K562 (cell line): ENCODE results near the gene ARF1. TPM values are rescaled to one million over a fixed set of nuclear protein-coding genes. Genes with fewer than 3 reads are reported as not detected.

Experiments used
- ATAC-seq: fragments of 200-7000 bp; cut with Tn5 transposase; 3 replicates; pipeline ENCODE4 v1.9.1; 2020; ENCODE audit warnings: moderate library complexity
- BruUV-seq: library from RNA; stranded (reverse); fragments of 400-500 nt; replicated peaks from 2 replicates; lab custom pipeline; 2021; lab: Mats Ljungman, UMichigan
- CTCF ChIA-PET: fragments of 300-600 bp; formaldehyde crosslinking; extraction: SDS; loops from one replicate; lab custom pipeline; 2021; ENCODE audit warnings: low intra/inter-chr PET ratio; lab: Yijun Ruan, JAX
- POLR2A ChIA-PET: fragments of 300-600, 350-650 bp; sonication (Branson Sonifier 250); formaldehyde crosslinking; extraction: SDS; loops from one replicate; lab custom pipeline; 2021; ENCODE audit warnings: antibody characterized with exemption, inconsistent platforms; lab: Yijun Ruan, JAX
- DNase-seq, 4 experiments: peaks; one replicate each; pipeline versions ENCODE4 v3.0.0 to v3.0.0-alpha.2; 2011 to 2018; ENCODE audit warnings: low spot score in 3 of 4, mixed read lengths in 3 of 4; ENCODE audit errors: extremely low read depth in 1 of 4
- FAIRE-seq: peaks from 2 replicates; lab custom pipeline; 2011; peaks lifted over from hg19 to GRCh38; lab: Jason Lieb, UNC
- H2AFZ ChIP-seq: 2 replicates; pipeline ENCODE4 v1.6.0; 2011; ENCODE audit warnings: low read depth, low read length, control low read depth, inconsistent platforms
- H3K27ac ChIP-seq: fragments of 200-600 bp; 3 replicates; pipeline ENCODE4 v1.8.0; 2011; ENCODE audit warnings: low read depth, mild to moderate bottlenecking, control low read depth, inconsistent platforms, low read length, moderate library complexity, mixed read lengths; ENCODE audit errors: extremely low read depth
- H3K27me3 ChIP-seq, 2 experiments: fragments of 300-600 bp in 1 of 2; 2 replicates in 1 of 2; 3 replicates in 1 of 2; pipeline versions ENCODE4 v1.6.0 to v1.8.0; 2011; ENCODE audit warnings: inconsistent platforms in 2 of 2, low read length in 2 of 2, mild to moderate bottlenecking in 1 of 2, mixed read lengths in 1 of 2, moderate library complexity in 1 of 2; ENCODE audit not compliant: control insufficient read depth in 2 of 2, insufficient read depth in 2 of 2
- H3K36me3 ChIP-seq: fragments of 300-600 bp; 3 replicates; pipeline ENCODE4 v1.8.0; 2011; ENCODE audit warnings: mild to moderate bottlenecking, low read length, inconsistent platforms; ENCODE audit not compliant: control insufficient read depth, insufficient read depth
- H3K4me1 ChIP-seq, 2 experiments: fragments of 200-600 bp in 1 of 2; replicated peaks in 1 of 2; 2 replicates in 1 of 2; 3 replicates in 1 of 2; pipeline versions ENCODE4 v1.5.1 to v1.8.0; 2011; ENCODE audit warnings: inconsistent platforms in 2 of 2, low read length in 2 of 2, mild to moderate bottlenecking in 1 of 2, mixed read lengths in 1 of 2, moderate library complexity in 1 of 2; ENCODE audit not compliant: control insufficient read depth in 2 of 2, insufficient read depth in 2 of 2
- H3K4me2 ChIP-seq: 2 replicates; pipeline ENCODE4 v1.6.1; 2011; ENCODE audit warnings: low read length, control low read depth, inconsistent platforms, mixed read lengths; ENCODE audit not compliant: insufficient read depth
- H3K4me3 ChIP-seq: fragments of 200-600 bp; sonication (generic), shearing (Covaris generic); 2 replicates; pipeline ENCODE4 v1.5.1; 2016; ENCODE audit warnings: control low read depth, inconsistent platforms
- H3K79me2 ChIP-seq: fragments of 200-600 bp; 3 replicates; pipeline ENCODE4 v1.8.0; 2011; ENCODE audit warnings: low read length, inconsistent platforms; ENCODE audit not compliant: control insufficient read depth, insufficient read depth
- H3K9ac ChIP-seq, 2 experiments: 2 replicates each; pipeline versions ENCODE4 v1.6.0 to v1.6.1; 2011; ENCODE audit warnings: low read depth in 2 of 2, low read length in 2 of 2, control low read depth in 1 of 2, inconsistent platforms in 1 of 2, mild to moderate bottlenecking in 1 of 2, mixed read lengths in 1 of 2; ENCODE audit not compliant: insufficient read depth in 1 of 2
- H3K9me1 ChIP-seq: one replicate; pipeline ENCODE4 v1.6.0; 2011; ENCODE audit warnings: inconsistent platforms, mild to moderate bottlenecking, low read length, moderate library complexity; ENCODE audit not compliant: control insufficient read depth, insufficient read depth
- H3K9me3 ChIP-seq: replicated peaks from 2 replicates; pipeline ENCODE4 v1.5.1; 2011; ENCODE audit warnings: low read depth, low read length, inconsistent platforms; ENCODE audit not compliant: control insufficient read depth, insufficient read depth
- H4K20me1 ChIP-seq: replicated peaks from 2 replicates; pipeline ENCODE4 v1.6.1; 2011; ENCODE audit warnings: low read length, inconsistent platforms, mixed read lengths; ENCODE audit not compliant: control insufficient read depth, insufficient read depth
- MBD1 ChIP-seq: fragments of 250-450 bp; sonication (Bioruptor Pico); IDR thresholded peaks from 2 replicates; pipeline ENCODE4 v1.8.0; 2022; ENCODE audit warnings: inconsistent platforms
- WGBS: fragments of 100-300 bp; shearing (Covaris generic); methylation state at CpG from one replicate; pipeline ENCODE4 v1.1.6; 2016; ENCODE audit warnings: low coverage, mixed read lengths; ENCODE audit not compliant: insufficient coverage; ENCODE audit errors: missing lambda C conversion rate; 5-methylcytosine and 5-hydroxymethylcytosine counted together
- in situ Hi-C: fragments of 300-500 bp; cut with MboI; formaldehyde crosslinking; loops from 4 replicates; pipeline ENCODE4 v1.15.0; 2018; ENCODE audit warnings: inconsistent platforms, mixed read lengths
- intact Hi-C: fragments of 100-400 bp; cut with micrococcal nuclease; formaldehyde crosslinking; loops from 2 replicates; pipeline ENCODE4 v1.14.2; 2022
- polyA plus RNA-seq, 8 experiments: library from polyadenylated mRNA; depleted of rRNA in 4 of 8; stranded (reverse) in 5 of 8; unstranded in 3 of 8; fragments of >200 nt; fragmentation: Nextera tagmentation in 2 of 8; fragmentation: Illumina TruSeq in 1 of 8; extraction: Ambion mirVana in 2 of 8; extraction: Trizol in 1 of 8; gene quantifications; 2 replicates each; pipeline versions ENCODE4 v1.2.1 to v1.2.3, GENCODE V29; 2011 to 2014; ENCODE audit warnings: inconsistent platforms in 1 of 8, missing spikeins in 1 of 8
- total RNA-seq, 7 experiments: library from RNA; depleted of rRNA in 6 of 7; stranded (reverse); fragments of >200 nt in 6 of 7; fragmentation: Illumina TruSeq in 2 of 7; extraction: Trizol in 2 of 7; gene quantifications; 2 replicates each; pipeline versions ENCODE4 v1.2.1 to v1.2.3, GENCODE V29; 2011 to 2021; ENCODE audit warnings: low replicate concordance in 1 of 7
- TF ChIP-seq, protein P1 (sequence below): sonication (generic); formaldehyde crosslinking; IDR thresholded peaks from 2 replicates; pipeline ENCODE4 v1.8.0; 2022; ENCODE audit warnings: missing genetic modification reagents, mild to moderate bottlenecking, moderate library complexity, borderline replicate concordance

ARF1 gene
- total and polyA plus RNA-seq, 9 of the 15 experiments (the other 6 are each of a cell fraction or from before 2014, with no cell fraction given) = 69.8 to 593 (median 325) TPM

GRCh38 chr1:228036701-228037231 lies 45.7 kb upstream of the ARF1 start:
- 5% methylated on average over 8 of the region's 8 CpGs for WGBS
- Histone ChIP-seq H3K9me1 (no peaks in the 10 kb centered on the region), H3K4me1 (peaks cover 0 to 18% of the 10 kb centered on the region in 2 experiments; a peak in 2 of 5 replicates), H3K79me2 (no peaks in the 10 kb centered on the region), H3K27me3 (peaks cover 18 to 58% of the 10 kb centered on the region in 2 experiments; a peak in 4 of 5 replicates), H3K4me2 (no peak overlapping the region), H4K20me1 (peaks cover 6% of the 10 kb centered on the region), H3K27ac (no peak overlapping the region), H3K9ac (peak overlapping the region in 1 of 2 experiments; percentile 48; a peak in 1 of 4 replicates), H3K4me3 (no peak overlapping the region), H2AFZ (no peak overlapping the region), H3K9me3 (no peaks in the 10 kb centered on the region), H3K36me3 (no peaks in the 10 kb centered on the region)
- no TSS peak for BruUV-seq
- intact Hi-C loops (no loop called here), in situ Hi-C loops (no loop called here)
- DNase-seq (no peak), FAIRE-seq (no peak), ATAC-seq (no peak; the same call in 1 of the 3 replicates)
- TF ChIP-seq, protein P1, sequence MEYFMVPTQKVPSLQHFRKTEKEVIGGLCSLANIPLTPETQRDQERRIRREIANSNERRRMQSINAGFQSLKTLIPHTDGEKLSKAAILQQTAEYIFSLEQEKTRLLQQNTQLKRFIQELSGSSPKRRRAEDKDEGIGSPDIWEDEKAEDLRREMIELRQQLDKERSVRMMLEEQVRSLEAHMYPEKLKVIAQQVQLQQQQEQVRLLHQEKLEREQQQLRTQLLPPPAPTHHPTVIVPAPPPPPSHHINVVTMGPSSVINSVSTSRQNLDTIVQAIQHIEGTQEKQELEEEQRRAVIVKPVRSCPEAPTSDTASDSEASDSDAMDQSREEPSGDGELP (CRISPR knock-in tag) = 0 out of 2 replicates have a peak, but pooled peaks have one; percentile 23
- no peak for TF ChIP-seq MBD1 (CRISPR knock-in tag)
- ChIA-PET POLR2A (interaction anchor here (0.6 to 1.1 kb wide), 4 partner anchors 9 to 526 kb away, joined by 3 to 4 read pairs (median 3); no protein-coding TSS in a partner anchor), CTCF (interaction anchor here (0.6 kb wide), 1 partner anchor 421 kb away, joined by 3 read pairs; no protein-coding TSS in a partner anchor)
